Osteocyte (in vitro differentiated cells): ENCODE results near the gene LRRC4C. TPM values are rescaled to one million over a fixed set of nuclear protein-coding genes. Genes with fewer than 3 reads are reported as not detected.

Source experiments
- DNase-seq: peaks from one replicate; pipeline ENCODE4 v3.0.0; 2021; ENCODE audit warnings: mixed read lengths; ENCODE audit not compliant: unreplicated experiment; ENCODE audit errors: extremely low spot score
- H3K27ac Mint-ChIP-seq: one replicate; pipeline ENCODE4 v1.8.0; 2021; ENCODE audit warnings: mild to moderate bottlenecking, mixed read lengths; ENCODE audit not compliant: unreplicated experiment
- H3K27me3 Mint-ChIP-seq: one replicate; pipeline ENCODE4 v1.8.0; 2021; ENCODE audit warnings: mixed read lengths; ENCODE audit not compliant: unreplicated experiment
- H3K36me3 Mint-ChIP-seq: one replicate; pipeline ENCODE4 v1.8.0; 2021; ENCODE audit warnings: mixed read lengths; ENCODE audit not compliant: unreplicated experiment
- H3K4me1 Mint-ChIP-seq: one replicate; pipeline ENCODE4 v1.8.0; 2021; ENCODE audit warnings: mixed read lengths; ENCODE audit not compliant: unreplicated experiment
- H3K4me3 Mint-ChIP-seq: one replicate; pipeline ENCODE4 v1.8.0; 2021; ENCODE audit warnings: mild to moderate bottlenecking, moderate library complexity, mixed read lengths; ENCODE audit not compliant: unreplicated experiment
- H3K9me3 Mint-ChIP-seq: one replicate; pipeline ENCODE4 v1.8.0; 2021; ENCODE audit warnings: mixed read lengths; ENCODE audit not compliant: unreplicated experiment
- total RNA-seq: library from RNA; stranded (reverse); gene quantifications from 2 replicates; pipeline ENCODE4 v1.2.1, GENCODE V29; 2021
- TF ChIP-seq, protein P1 (sequence below): fragments of 200-600 bp; sonication (generic); IDR thresholded peaks from 2 replicates; pipeline ENCODE4 v1.5.0; 2021; ENCODE audit warnings: antibody characterized with exemption, mild to moderate bottlenecking, moderate library complexity

Gene LRRC4C
- total RNA-seq, 1 donor from 2014 or later: 0.16 TPM

DNA sequence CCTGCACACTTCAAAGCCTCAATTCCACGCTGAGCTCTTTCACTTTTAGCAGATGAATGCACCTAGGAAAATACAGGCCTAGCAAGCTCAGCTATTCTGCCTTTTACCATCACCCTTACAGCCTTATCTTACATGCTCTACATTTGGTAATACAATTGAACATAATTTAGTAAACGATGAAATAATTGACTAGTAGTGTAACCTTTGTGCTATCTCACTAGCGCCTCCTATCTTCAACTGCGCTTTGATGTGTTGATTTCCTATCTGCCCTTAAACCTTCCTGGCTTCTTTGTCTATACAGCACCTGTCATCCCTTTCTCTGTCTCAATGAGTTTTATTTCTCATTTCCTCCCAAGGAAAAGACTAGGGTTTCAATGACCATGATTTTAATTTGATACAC, 149.7 kb downstream of the LRRC4C start:
- TF ChIP-seq, protein P1, sequence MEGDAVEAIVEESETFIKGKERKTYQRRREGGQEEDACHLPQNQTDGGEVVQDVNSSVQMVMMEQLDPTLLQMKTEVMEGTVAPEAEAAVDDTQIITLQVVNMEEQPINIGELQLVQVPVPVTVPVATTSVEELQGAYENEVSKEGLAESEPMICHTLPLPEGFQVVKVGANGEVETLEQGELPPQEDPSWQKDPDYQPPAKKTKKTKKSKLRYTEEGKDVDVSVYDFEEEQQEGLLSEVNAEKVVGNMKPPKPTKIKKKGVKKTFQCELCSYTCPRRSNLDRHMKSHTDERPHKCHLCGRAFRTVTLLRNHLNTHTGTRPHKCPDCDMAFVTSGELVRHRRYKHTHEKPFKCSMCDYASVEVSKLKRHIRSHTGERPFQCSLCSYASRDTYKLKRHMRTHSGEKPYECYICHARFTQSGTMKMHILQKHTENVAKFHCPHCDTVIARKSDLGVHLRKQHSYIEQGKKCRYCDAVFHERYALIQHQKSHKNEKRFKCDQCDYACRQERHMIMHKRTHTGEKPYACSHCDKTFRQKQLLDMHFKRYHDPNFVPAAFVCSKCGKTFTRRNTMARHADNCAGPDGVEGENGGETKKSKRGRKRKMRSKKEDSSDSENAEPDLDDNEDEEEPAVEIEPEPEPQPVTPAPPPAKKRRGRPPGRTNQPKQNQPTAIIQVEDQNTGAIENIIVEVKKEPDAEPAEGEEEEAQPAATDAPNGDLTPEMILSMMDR: no peak
- Mint-ChIP-seq H3K9me3 (peaks cover 27% of the 10 kb centered on the region), H3K4me1 (no peaks in the 10 kb centered on the region), H3K4me3 (no peak overlapping the region), H3K36me3 (no peaks in the 10 kb centered on the region), H3K27me3 (no peaks in the 10 kb centered on the region), H3K27ac (no peak overlapping the region)
- no peak for DNase-seq

- TF ChIP-seq, protein P1: no peak
- DNase-seq: no peak
- no peak overlapping the region for H3K27ac Mint-ChIP-seq
- H3K36me3 Mint-ChIP-seq: no peaks in the 10 kb centered on the region
- H3K9me3 Mint-ChIP-seq: peaks cover 27% of the 10 kb centered on the region
- H3K4me1 Mint-ChIP-seq: no peaks in the 10 kb centered on the region
- H3K4me3 Mint-ChIP-seq: no peak overlapping the region
- no peaks in the 10 kb centered on the region for H3K27me3 Mint-ChIP-seq
These were observed 150.3 kb downstream of the LRRC4C start for GRCh38 chr11:41309111-41309522.

- no peaks in the 10 kb centered on the region for H3K4me1 Mint-ChIP-seq
- peaks cover 27% of the 10 kb centered on the region for H3K9me3 Mint-ChIP-seq
- H3K4me3 Mint-ChIP-seq: no peak overlapping the region
- TF ChIP-seq, protein P1: no peak
- H3K27me3 Mint-ChIP-seq: no peaks in the 10 kb centered on the region
- no peaks in the 10 kb centered on the region for H3K36me3 Mint-ChIP-seq
- no peak overlapping the region for H3K27ac Mint-ChIP-seq
- no peak for DNase-seq
These were observed 151.2 kb downstream of the LRRC4C start for GRCh38 chr11:41308286-41308685.

DNA sequence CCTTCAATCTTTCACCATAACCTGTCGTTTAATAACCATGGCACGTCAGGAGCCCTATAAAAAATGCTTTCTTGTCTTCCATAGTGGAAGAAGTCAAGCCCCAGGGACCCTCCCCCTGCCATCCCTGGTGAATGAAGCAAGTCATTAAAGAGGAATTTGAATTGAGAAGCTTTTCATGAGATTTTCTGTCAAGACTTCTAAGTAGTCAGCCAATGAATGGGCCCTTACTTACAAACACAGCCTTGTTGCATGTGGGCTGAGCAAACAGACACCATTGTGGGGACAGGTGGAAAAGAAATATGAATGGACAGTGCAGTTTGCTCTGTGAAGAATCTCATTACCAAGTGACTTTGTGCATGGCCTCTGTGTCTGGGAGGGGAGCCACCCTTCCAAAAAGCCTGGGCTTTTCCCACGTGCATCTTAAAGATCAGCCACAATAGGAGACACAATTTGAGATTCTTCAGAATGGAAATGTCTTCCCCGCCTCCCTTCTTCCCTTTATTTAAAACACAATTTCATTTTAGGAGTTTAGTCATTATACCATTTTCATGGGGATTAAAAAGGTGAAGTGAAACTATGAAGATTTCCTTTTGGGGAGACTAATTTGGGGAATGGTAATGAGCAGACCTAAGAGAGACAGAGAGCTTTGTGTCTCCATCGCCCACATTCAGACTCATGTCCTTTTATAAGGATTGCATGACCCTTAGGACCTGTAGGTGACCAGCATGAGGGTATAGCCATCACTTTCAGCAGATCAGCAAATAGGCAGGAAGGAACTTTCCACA, 152.0 kb downstream of the LRRC4C start:
- H3K36me3 Mint-ChIP-seq: no peaks in the 10 kb centered on the region
- H3K27me3 Mint-ChIP-seq: no peaks in the 10 kb centered on the region
- H3K4me3 Mint-ChIP-seq: no peak overlapping the region
- no peaks in the 10 kb centered on the region for H3K4me1 Mint-ChIP-seq
- DNase-seq: no peak
- TF ChIP-seq, protein P1: no peak
- no peak overlapping the region for H3K27ac Mint-ChIP-seq
- H3K9me3 Mint-ChIP-seq: peaks cover 27% of the 10 kb centered on the region

- TF ChIP-seq, protein P1: no peak
- no peak for DNase-seq
- Mint-ChIP-seq H3K4me3 (no peak overlapping the region), H3K27me3 (no peaks in the 10 kb centered on the region), H3K27ac (no peak overlapping the region), H3K36me3 (no peaks in the 10 kb centered on the region), H3K4me1 (no peaks in the 10 kb centered on the region), H3K9me3 (peaks cover 25% of the 10 kb centered on the region)
These were observed 153.0 kb downstream of the LRRC4C start for GRCh38 chr11:41306431-41306830.
